ENCODE data around the gene ZFAND3.

- TF ChIP-seq MYC (IDR thresholded peaks at IDR 0.05; ENCODE audit: insufficient read depth, insufficient read length, insufficient replicate concordance, low read length, severe bottlenecking) (no peak), CTCF (IDR thresholded peaks at IDR 0.05 in 2 of 3, conservative IDR thresholded peaks at IDR 0.05 in 1 of 3; ENCODE audit: control insufficient read depth in 2 of 3, extremely low read depth in 1 of 3, insufficient read depth in 1 of 3, low read depth in 3 of 3, low read length in 3 of 3) (no peak), ATF2 (IDR thresholded peaks at IDR 0.05; ENCODE audit: low read length) (no peak), CREB1 (IDR thresholded peaks at IDR 0.05; ENCODE audit: low read depth) (no peak), USF1 (IDR thresholded peaks at IDR 0.05; ENCODE audit: borderline replicate concordance, extremely low read length, insufficient read depth, low read depth, low read length) (no peak), POLR2AphosphoS5 (IDR thresholded peaks at IDR 0.05; ENCODE audit: low read length) (no peak), GATAD2B (conservative IDR thresholded peaks at IDR 0.05; ENCODE audit: low read depth) (no peak), ZBTB40 (IDR thresholded peaks at IDR 0.05; ENCODE audit: borderline replicate concordance) (no peak)
These were observed 26.5 kb upstream of the ZFAND3 start for GRCh38 chr6:37793067-37793466.
